HG02678 (cell line): ENCODE measurements around the gene BAX.

Experiments used
- ATAC-seq: cut with Tn5 transposase; IDR thresholded peaks from one replicate; pipeline ENCODE4 v1.9.1; 2021; ENCODE audit warnings: mild to moderate bottlenecking, moderate library complexity; ENCODE audit not compliant: unreplicated experiment

Gene BAX

DNA sequence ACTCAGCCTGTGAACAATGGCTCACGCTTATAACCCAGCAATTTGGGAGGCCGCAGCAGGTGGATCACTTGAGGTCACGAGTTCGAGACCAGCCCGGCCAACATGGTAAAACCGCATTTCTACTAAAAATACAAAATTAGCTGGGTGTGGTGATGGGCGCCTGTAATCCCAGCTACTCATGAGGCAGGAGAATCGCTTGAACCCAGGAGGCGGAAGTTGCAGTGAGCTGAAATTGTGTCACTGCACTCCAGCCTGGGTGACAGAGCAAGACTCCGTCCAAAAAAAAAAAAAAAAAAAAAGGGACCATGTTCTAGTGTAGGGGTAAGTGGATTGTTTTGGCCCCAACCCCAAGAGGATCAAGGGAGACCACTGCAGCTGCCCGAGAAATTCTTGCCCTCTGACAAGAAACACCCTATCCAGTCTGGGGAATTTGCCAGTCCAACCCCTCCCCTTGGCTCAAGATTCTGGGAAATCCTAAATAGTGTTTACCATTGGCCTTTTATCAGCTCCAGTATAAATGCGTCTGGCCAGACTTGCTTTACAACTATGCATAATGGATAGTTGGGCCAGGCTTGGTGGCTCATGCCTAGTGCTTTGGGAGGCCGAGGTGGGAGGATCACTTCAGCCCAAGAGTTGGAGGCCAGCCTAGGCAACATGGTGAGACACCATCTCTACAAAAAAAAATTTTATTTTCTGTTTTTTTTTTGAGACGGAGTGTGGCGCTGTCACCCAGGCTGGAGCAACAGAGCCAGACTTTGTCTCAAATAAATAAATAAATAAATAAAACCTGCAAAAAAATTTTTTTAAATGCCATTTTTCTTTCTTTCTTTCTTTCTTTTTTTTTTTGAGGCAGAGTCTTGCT is 26.3 kb upstream of the BAX start:
- no peak for ATAC-seq

DNA sequence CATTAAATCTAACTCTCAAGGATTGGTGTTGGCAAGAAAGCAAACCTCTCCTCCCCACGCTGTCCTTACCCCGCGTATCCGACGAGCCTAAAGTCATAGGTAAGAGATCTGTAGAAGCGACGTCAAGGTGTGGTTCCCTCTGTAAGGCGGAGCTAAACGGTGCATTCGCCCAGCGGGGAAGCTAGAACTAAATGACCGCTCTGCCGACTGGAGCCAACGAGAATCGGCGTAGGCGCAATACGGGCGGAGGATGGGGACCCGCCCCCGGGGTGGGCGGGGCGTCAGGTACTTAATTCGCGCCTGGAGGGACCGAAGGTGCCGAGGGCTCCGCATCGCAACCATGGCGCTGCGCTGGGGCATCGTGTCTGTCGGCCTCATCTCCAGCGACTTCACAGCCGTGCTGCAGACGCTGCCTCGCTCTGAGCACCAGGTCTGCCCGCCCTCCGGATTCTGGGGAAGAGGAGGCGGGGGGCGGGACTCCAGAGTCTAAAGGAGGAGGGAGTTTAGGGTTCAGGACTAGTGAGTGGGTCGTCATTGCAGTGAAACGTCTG is 21.2 kb upstream of the BAX start, which contains the start of gene DHDH:
Gene DHDH, plus strand, starts transcription at position 318 of the 551 bp plus-strand sequence. Its CDS starts 23 bp downstream, at position 341.
- no peak for ATAC-seq

DNA sequence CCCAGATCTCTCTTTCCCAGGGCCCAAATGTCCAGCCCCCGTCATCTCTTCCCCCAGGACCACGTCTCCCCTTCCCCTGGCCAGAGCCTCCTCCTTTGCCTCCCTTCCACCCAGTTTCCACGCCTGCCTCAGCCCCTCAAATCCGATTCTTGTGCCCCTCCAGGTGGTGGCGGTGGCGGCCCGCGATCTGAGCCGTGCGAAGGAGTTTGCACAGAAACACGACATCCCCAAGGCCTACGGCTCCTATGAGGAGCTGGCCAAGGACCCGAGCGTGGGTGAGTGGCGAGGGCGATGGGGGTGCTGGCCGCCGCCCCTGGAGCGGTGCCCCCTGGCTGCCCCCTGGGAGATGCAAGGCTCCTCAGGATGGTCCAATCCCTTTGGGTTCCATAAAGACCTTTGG is 19.8 kb upstream of the BAX start:
- no peak for ATAC-seq

DNA sequence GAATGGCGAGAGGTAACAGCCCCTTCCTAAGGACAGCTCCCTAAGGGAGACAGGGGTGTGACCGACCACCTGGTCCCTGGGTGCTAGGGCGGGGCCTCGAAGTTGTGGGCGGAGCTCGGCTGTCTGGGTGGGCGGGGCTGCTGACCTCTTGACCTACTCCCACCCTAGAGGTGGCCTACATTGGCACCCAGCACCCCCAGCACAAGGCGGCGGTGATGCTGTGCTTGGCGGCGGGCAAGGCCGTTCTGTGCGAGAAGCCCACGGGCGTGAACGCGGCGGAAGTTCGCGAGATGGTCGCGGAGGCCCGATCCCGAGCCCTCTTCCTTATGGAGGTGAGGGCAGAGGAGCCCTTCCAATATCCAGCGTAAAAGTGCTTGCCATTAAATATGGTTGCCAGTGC is 18.8 kb upstream of the BAX start:
- ATAC-seq = no peak

DNA sequence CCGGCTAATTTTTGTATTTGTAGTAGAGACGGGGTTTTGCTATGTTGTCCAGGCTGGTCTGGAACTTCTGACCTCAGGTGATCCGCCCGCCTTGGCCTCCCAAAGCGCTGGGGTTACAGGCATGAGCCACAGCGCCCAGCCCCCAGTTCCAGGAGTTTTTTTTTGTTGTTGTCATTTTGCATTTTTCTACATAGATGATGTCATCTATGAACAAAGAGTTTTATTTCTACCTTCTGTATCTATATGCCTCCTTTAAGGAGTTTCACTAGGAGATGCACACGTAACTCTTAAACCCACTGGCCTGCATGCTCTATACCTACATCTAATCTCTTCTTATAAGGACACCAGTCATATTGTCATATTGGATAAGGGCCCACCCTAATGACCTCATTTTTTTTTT is 16.4 kb upstream of the BAX start:
- ATAC-seq = no peak

DNA sequence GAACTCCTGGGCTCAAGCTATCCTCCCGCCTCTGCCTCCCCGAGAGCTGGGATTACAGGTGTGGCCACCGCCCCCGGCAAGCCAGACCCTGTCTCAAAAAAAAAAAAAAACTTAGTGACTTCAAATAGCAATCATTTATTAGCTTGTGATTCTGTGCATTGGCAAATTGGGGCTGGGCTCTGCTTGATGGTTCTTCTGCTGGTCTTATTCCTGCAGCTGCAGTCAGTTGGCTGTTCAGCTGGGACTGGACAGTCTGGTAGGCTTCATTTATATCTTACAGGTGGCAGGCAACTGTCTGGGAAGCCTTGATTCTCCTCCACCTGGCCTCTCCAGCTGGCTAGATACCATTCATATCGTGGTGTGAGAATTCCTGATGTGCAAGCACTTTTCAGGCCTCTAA is 13.8 kb upstream of the BAX start:
- ATAC-seq = no peak

DNA sequence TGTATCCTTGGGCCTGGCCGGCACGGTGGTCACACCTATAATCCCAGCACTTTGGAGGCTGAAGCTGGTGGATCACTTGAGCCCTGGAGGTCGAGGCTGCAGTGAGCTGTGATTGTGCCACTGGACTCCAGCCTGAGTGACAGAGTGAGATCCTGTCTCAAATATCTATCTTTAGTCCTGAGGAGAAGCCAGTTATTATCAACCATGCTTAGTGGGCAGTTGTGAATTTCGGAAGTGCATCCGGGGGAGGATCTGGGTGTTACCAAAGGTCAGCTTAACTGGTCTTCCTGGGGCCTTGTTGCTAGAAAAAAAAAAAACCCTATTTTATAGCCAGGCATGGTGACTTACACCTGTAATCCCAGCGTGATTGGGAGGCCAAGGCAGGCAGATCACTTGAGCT is 11.6 kb upstream of the BAX start:
- ATAC-seq = no peak

DNA sequence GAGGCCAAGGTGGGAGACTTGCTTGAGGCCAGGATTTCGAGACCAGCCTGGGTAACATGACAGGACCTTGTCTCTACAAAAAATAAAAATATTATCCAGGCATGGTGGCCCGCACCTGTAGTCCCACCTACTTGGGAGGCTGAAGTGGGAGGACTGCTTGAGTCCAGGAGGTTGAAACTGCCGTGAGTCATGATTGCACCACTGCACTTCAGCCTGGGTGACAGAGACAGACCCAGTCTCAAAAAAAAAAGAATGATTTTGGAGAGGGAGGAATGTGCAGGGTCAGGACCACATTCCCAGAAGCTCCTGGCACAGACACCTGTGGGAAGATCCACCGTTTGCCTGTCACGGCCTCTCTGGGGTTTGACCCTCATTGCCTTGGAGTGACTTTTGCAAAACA is 9.3 kb upstream of the BAX start:
- ATAC-seq = no peak

DNA sequence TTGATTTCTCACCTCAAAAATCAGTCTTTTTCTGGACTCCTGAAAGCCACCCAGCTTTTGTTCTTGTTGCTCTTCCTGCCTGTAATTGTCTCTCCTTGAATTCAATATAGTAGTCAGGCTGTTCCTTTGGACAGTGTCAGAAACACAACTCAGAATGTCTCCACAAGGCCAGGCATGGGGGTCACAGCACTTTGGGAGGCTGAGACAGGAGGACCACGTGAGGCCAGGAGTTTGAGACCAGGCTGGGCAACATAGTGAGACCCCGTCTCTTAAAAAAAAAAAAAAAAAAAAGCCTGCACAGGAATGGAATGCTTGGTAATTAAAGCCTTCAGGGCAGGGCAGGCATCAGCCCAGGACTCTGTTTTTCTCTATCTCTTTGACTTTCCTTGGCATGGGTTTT is 8.9 kb upstream of the BAX start:
- no peak for ATAC-seq

DNA sequence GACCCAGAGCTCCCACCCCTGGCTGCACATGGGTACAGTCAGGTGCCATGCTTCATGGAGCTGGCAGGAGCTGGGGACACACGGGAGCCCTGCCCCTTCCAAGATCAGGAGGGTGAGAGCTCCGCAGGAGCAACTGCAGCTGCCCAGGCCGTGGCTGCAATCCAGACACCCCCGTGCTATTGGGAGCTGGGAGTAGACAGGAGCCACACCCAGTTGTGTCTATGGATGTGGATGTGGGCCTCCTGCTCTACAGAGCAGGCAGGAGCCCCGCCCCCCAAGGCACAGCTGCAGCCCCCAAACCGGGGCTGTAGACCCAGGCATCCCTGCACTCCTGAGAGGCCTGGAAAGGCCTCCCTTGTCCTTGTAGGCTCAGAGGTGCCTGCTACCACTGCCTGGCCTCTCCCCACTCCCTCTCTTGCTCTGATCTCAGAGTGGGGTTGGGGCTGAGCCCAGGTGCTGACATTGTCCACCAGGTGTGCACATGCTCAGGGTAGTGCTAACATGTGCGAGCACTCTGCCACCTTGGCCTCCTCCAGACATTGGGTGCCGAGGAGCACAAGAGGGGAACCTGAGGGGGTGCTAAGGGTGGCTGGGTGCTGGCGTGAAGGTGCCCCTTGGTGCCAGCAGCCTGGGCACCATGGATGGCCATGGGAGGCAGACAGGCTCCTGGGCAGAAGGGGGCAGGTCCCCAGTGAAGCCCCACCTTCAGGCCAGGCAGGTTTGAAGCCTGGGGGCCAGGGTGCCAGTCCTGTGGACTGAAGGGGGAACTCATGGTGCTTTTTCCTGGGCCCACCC is 8.0 kb upstream of the BAX start:
- ATAC-seq = no peak

DNA sequence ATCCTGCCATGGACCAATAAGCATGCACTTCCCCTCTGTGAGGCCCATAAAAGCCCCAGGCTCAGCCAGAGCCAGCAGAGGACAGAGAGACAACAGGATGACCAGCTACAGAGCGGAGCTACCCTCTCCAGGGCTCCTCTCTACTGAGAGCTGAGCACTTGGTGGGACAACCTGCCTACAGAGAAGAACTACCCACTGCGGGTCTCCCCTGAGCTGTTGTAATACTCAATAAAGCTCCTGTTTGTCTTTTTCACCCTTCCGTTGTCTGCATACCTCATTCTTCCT is 7.5 kb upstream of the BAX start:
- no peak for ATAC-seq

DNA sequence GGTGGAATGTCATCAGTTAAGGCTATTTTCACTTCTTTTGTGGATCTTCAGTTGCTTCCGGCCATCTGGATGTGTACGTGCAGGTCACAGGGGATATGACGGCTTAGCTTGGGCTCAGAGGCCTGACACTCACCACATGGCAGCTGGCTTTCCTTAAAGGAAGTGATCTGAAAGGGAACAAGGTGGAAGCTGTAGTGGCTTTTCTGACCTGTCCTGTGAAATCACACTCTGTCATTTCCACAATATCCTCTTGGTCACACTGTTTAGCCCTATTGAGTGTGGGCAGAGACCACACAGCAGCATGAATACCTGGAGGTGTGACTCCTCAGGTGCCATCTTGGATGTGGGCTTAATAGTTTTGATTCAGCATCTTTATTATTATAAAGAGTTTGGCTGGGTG is 4.5 kb upstream of the BAX start:
- no peak for ATAC-seq

DNA sequence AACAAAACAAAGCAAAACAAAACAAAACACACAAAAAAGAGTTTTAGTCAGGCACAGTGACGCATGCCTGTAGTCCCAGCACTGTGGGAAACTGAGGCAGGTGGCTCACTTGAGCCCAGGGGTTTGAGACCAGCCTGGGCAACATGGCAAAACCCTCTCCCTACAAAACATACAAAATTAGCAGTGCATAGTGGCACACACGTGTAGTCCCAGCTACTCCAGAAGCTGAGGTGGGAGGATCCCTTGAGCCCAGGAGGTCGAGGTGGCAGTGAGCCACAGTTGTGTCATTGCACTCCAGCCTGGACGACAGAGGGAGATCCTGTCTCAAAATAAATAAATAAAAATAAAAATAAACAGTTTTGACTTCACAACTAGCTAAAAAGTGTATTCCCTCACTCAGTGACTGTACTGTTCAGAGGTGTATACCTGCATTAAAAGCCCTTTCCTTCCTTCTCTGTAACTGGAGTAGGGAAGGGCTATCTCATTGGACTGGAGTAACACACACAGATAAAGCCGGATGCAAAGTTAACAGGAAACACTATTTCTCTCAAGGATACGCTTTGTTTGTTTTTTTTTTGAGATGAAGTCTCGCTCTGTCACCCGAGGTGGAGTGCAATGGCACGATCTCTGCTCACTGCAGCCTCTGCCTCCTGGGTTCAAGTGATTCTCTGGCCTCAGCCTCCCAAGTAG is 3.7 kb upstream of the BAX start:
- ATAC-seq = no peak

DNA sequence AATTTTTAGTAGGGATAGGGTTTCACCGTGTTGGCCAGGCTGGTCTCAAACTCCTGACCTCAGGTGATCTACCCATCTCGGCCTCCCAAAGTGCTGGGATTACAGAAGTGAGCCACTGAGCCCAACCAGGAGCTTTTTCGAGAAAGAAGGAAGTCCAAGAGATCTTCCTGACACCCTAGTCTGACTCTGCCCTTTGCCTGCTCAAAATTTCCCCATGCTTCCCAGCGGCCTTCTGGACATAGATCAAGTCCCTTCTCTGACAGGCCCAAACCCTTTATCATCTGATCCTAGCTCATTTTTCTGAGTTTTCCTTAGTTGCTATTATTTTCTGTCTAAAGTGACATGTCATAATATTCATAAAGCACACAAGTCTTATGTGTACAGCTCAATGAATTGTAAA is 1.5 kb upstream of the BAX start:
- no peak for ATAC-seq

DNA sequence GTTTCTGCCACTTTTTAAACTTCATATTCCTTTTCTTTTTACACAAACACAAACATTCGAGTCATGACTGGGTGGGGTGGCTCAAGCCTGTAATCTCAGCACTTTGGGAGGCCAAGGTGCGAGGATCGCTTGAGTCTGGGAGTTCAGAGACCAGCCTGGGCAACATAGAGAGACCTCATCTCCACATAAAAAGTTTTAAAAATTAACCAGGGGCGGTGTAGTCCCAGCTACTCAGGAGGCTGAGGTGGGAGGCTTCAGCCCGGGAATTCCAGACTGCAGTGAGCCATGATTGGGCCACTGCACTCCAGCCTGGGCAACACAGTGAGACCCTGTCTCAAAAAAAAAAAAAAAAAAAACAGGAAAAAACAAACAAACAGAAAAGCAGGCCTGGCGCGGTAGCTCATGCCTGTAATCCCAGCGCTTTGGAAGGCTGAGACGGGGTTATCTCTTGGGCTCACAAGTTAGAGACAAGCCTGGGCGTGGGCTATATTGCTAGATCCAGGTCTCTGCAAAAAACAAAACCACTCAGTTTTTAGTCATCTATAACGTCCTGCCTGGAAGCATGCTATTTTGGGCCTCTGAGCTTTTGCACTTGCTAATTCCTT is 583 bp upstream of the BAX start:
- no peak for ATAC-seq

DNA sequence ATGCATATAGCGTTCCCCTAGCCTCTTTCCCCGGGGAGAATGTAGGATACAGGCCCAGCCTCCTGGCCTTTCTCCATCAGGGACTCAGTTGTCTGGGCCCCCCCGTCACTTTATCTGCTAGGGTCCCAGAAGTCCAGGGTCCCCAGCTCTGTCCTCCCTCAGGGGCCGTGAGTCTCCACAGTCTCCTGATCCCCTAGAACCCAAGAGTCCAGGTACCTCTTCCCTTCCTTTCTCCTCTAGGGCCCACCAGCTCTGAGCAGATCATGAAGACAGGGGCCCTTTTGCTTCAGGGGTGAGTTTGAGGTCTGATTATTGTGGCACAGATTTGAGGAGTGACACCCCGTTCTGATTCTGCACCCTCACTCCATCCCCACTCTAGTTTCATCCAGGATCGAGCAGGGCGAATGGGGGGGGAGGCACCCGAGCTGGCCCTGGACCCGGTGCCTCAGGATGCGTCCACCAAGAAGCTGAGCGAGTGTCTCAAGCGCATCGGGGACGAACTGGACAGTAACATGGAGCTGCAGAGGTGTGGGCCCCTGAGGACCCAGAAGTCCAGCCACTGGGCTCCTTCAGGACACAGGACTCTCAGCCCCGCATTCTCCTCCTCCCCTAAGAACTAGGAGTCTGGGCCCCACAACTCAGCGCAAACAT is 758 bp downstream of the BAX start:
- no peak for ATAC-seq

DNA sequence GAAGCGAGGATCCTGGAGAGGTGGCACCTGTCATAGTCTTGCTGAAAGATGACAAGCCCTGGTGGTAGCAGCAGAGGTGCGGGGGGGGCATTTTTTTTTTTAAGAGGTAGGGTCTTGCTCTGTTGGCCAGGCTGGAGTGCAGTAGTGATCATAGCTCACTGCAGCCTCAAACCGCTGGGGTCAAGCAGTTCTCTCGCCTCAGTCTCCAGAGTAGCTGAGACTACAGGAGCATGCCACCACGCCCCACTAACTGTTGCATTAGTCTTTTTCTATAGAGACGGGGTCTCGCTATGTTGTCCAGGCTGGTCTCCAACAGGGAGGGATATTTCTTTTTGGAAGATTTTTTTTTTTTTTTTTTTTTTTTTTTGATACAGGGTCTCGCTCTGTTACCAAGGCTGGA is 3.3 kb downstream of the BAX start:
- no peak for ATAC-seq

DNA sequence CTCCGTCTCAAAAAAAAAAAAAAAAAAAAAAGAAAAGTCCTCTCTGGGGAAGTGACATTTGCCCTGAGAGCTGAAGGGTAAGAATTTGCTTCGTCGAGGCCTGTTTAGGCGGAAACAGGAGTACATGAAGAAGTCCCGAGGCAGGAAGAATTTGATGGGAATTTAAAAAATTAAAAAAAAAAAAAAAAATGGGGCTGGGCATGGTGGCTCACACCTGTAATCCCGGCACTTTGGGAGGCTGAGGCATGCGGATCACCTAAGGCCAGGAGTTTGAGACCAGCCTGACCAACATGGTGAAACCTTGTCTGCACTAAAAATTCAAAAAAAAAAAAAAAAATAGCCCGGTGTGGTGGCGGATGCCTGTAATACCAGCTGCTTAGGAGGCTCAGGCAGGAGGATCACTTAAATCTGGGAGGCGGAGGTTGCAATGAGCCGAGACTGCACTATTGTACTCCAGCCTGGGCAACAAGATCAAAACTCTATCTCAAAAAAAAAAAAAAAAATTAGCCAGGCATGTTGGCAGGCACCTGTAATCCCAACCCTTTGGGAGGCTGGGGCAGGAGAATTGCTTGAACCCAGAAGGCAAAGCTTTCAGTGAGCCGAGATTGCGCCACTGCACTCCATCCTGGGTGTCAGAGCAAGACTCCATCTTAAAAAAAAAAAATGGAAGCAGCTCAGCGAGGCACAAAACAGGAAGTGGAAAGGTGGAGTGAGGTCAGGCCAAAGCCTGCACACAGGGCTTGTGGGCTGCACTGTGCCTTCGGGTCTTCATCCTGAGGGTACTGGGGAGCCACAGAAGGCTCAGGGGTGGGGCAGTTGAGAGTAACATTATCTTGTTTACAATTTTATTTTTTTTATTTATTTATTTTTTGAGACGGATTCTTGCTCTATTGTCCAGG is 4.9 kb downstream of the BAX start:
- ATAC-seq = no peak

DNA sequence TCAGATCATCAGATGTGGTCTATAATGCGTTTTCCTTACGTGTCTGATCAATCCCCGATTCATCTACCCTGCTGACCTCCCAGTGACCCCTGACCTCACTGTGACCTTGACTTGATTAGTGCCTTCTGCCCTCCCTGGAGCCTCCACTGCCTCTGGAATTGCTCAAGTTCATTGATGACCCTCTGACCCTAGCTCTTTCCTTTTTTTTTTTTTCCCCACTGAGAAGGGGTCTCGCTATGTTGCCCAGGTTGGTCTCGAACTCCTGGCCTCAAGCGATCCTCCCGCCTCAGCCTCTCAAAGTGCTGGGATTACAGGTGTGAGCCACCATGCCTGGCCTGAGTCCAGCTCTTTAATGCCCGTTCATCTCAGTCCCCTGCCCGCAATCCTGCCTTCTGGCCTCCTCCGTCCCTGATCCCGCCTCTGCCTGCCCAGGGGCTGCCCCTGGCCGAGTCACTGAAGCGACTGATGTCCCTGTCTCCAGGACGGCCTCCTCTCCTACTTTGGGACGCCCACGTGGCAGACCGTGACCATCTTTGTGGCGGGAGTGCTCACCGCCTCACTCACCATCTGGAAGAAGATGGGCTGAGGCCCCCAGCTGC is 6.5 kb downstream of the BAX start:
- no peak for ATAC-seq
